GM23338 (cell line): ENCODE measurements around the gene PLEKHB1. TPM values are rescaled to one million over a fixed set of nuclear protein-coding genes. Genes with fewer than 3 reads are reported as not detected.
A peak's percentile ranks its signal among the peaks of the same experiment; 100 is the strongest.

Experiments
- ATAC-seq: fragments of 200-7000 bp; cut with Tn5 transposase; 3 replicates; pipeline ENCODE4 v1.9.1; 2020
- DNase-seq: peaks from one replicate; pipeline ENCODE4 v3.0.0-alpha.2; 2015; ENCODE audit warnings: low spot score
- H2AFZ ChIP-seq: fragments of 200-600 bp; sonication (generic); 2 replicates; pipeline ENCODE4 v1.8.0; 2016; ENCODE audit warnings: antibody characterized with exemption, mild to moderate bottlenecking, moderate library complexity
- H3F3A ChIP-seq: fragments of 200-600 bp; sonication (generic); replicated peaks from 2 replicates; pipeline ENCODE4 v1.8.0; 2017; ENCODE audit warnings: antibody characterized with exemption, mixed run types, low read depth
- H3K27ac ChIP-seq: fragments of 200-600 bp; sonication (generic); 2 replicates; pipeline ENCODE4 v1.6.1; 2016; ENCODE audit warnings: low read depth
- H3K27me3 ChIP-seq: fragments of 200-600 bp; sonication (generic); 2 replicates; pipeline ENCODE4 v1.8.0; 2016; ENCODE audit warnings: mild to moderate bottlenecking, mixed run types, moderate library complexity; ENCODE audit not compliant: insufficient read depth
- H3K36me3 ChIP-seq: fragments of 200-600 bp; sonication (generic); 2 replicates; pipeline ENCODE4 v1.8.0; 2016; ENCODE audit warnings: mild to moderate bottlenecking; ENCODE audit not compliant: insufficient read depth
- H3K4me1 ChIP-seq: fragments of 200-600 bp; sonication (generic); 2 replicates; pipeline ENCODE4 v1.8.0; 2016; ENCODE audit warnings: mild to moderate bottlenecking, moderate library complexity; ENCODE audit not compliant: insufficient read depth
- H3K4me2 ChIP-seq: fragments of 200-600 bp; sonication (generic); 2 replicates; pipeline ENCODE4 v1.7.1; 2017; ENCODE audit warnings: mixed run types
- H3K4me3 ChIP-seq: fragments of 200-600 bp; sonication (generic); 2 replicates; pipeline ENCODE4 v1.6.1; 2016; ENCODE audit warnings: mixed run types
- H3K79me2 ChIP-seq: fragments of 200-600 bp; sonication (generic); replicated peaks from 2 replicates; pipeline ENCODE4 v1.8.0; 2017; ENCODE audit warnings: mild to moderate bottlenecking; ENCODE audit not compliant: insufficient read depth
- H3K9me2 ChIP-seq: fragments of 200-600 bp; sonication (generic); 2 replicates; pipeline ENCODE4 v1.8.0; 2017; ENCODE audit not compliant: insufficient read depth
- H4K20me1 ChIP-seq: fragments of 200-600 bp; sonication (generic); replicated peaks from 2 replicates; pipeline ENCODE4 v1.8.0; 2017; ENCODE audit warnings: mild to moderate bottlenecking; ENCODE audit not compliant: insufficient read depth
- H3K27ac Mint-ChIP-seq: 2 replicates; pipeline ENCODE4 v1.8.0; 2020; ENCODE audit warnings: inconsistent platforms, mild to moderate bottlenecking, moderate library complexity, mixed read lengths
- H3K27me3 Mint-ChIP-seq: 3 replicates; pipeline ENCODE4 v1.8.0; 2022; ENCODE audit warnings: low read depth, mild to moderate bottlenecking, moderate library complexity, mixed read lengths, inconsistent platforms; ENCODE audit not compliant: insufficient read depth, poor library complexity
- H3K36me3 Mint-ChIP-seq: 3 replicates; pipeline ENCODE4 v1.8.0; 2021; ENCODE audit warnings: low read depth, mild to moderate bottlenecking, inconsistent platforms, moderate library complexity, mixed read lengths
- H3K4me1 Mint-ChIP-seq: 3 replicates; pipeline ENCODE4 v1.8.0; 2020; ENCODE audit warnings: mild to moderate bottlenecking, inconsistent platforms, mixed read lengths
- H3K4me3 Mint-ChIP-seq: 3 replicates; pipeline ENCODE4 v1.8.0; 2021; ENCODE audit warnings: moderate library complexity, mild to moderate bottlenecking, inconsistent platforms, mixed read lengths
- H3K9me3 Mint-ChIP-seq: 3 replicates; pipeline ENCODE4 v1.8.0; 2020; ENCODE audit warnings: moderate library complexity, mild to moderate bottlenecking, inconsistent platforms, mixed read lengths
- CREB1 ChIP-seq: fragments of 250-450 bp; sonication (Bioruptor Pico); IDR thresholded peaks from 2 replicates; pipeline ENCODE4 v1.5.0; 2020; ENCODE audit warnings: low read depth, mild to moderate bottlenecking, moderate library complexity
- CTCF ChIP-seq, 2 experiments: fragments of 200-600 bp in 1 of 2; sonication (generic) in 1 of 2; conservative IDR thresholded peaks; 2 replicates each; pipeline versions ENCODE4 v1.5.1 to v1.6.1; 2016 to 2017; ENCODE audit warnings: antibody characterized with exemption in 2 of 2, low read depth in 2 of 2, mild to moderate bottlenecking in 2 of 2, moderate library complexity in 1 of 2
- ETS1 ChIP-seq: IDR thresholded peaks from 2 replicates; pipeline ENCODE4 v1.6.1; 2016; ENCODE audit warnings: antibody characterized with exemption
- EZH2 ChIP-seq: fragments of 200-600 bp; sonication (generic); IDR thresholded peaks from one replicate; pipeline ENCODE4 v1.8.0; 2017; ENCODE audit warnings: antibody characterized with exemption, mild to moderate bottlenecking, low read depth; ENCODE audit not compliant: unreplicated experiment
- EZH2phosphoT487 ChIP-seq: fragments of 200-600 bp; sonication (generic); IDR thresholded peaks from one replicate; pipeline ENCODE4 v1.8.1; 2018; ENCODE audit warnings: antibody characterized with exemption; ENCODE audit not compliant: unreplicated experiment
- JUNB ChIP-seq: IDR thresholded peaks from one replicate; pipeline ENCODE4 v1.6.1; 2016; ENCODE audit warnings: antibody characterized with exemption; ENCODE audit not compliant: unreplicated experiment
- NANOG ChIP-seq: IDR thresholded peaks from 2 replicates; pipeline ENCODE4 v1.6.1; 2016; ENCODE audit warnings: antibody characterized with exemption, borderline replicate concordance
- POLR2AphosphoS5 ChIP-seq: IDR thresholded peaks from 2 replicates; pipeline ENCODE4 v1.6.1; 2016; ENCODE audit warnings: antibody characterized with exemption, low read depth
- REST ChIP-seq: IDR thresholded peaks from one replicate; pipeline ENCODE4 v1.6.1; 2018; ENCODE audit warnings: antibody characterized with exemption; ENCODE audit not compliant: unreplicated experiment
- STAT1 ChIP-seq: IDR thresholded peaks from one replicate; pipeline ENCODE4 v1.6.1; 2016; ENCODE audit warnings: antibody characterized with exemption; ENCODE audit not compliant: unreplicated experiment
- ZNF114 ChIP-seq: fragments of 250-450 bp; sonication (Bioruptor Pico); IDR thresholded peaks from 2 replicates; pipeline ENCODE4 v1.5.0; 2020; ENCODE audit warnings: mild to moderate bottlenecking, moderate library complexity
- ZNF331 ChIP-seq: fragments of 250-450 bp; sonication (Bioruptor Pico); IDR thresholded peaks from 2 replicates; pipeline ENCODE4 v1.5.0; 2020; ENCODE audit warnings: low read depth, mild to moderate bottlenecking, moderate library complexity
- ZNF462 ChIP-seq: fragments of 250-450 bp; sonication (Bioruptor Pico); IDR thresholded peaks from 2 replicates; pipeline ENCODE4 v1.5.0; 2020; ENCODE audit warnings: mild to moderate bottlenecking, moderate library complexity
- polyA plus RNA-seq: library from polyadenylated mRNA; unstranded; fragments of >200 nt; fragmentation: Nextera tagmentation; extraction: Ambion mirVana; gene quantifications from 2 replicates; pipeline ENCODE4 v1.2.1, GENCODE V29; 2016
- total RNA-seq: library from RNA; depleted of rRNA; stranded (reverse); fragments of >200 nt; shearing (Covaris generic); gene quantifications from 2 replicates; pipeline ENCODE4 v1.2.3, GENCODE V29; 2014

PLEKHB1 gene
- total and polyA plus RNA-seq, 2 experiments from 2014 or later, result 20.1 to 20.8 TPM

GRCh38 chr11:73664877-73665276 is 18.5 kb downstream of the PLEKHB1 start:
- ATAC-seq, result no peak

More at GRCh38 chr11:73664877-73665276, 18.5 kb downstream of the PLEKHB1 start:
- no peak for DNase-seq
- Histone ChIP-seq H3K36me3 (no peaks in the 10 kb centered on the region), H3K4me2 (0 out of 2 replicates have a peak overlapping the region, but pooled peaks have one; percentile 60), H3F3A (peaks cover 4% of the 10 kb centered on the region), H3K27ac (0 out of 2 replicates have a peak overlapping the region, but pooled peaks have one; percentile 6), H3K4me3 (no peak overlapping the region), H3K4me1 (peaks cover 14% of the 10 kb centered on the region; the same call in 1 of the 2 replicates), H3K27me3 (peaks cover 26% of the 10 kb centered on the region), H3K79me2 (no peaks in the 10 kb centered on the region), H2AFZ (no peak overlapping the region), H3K9me2 (peaks cover 6% of the 10 kb centered on the region; the same call in 1 of the 2 replicates), H4K20me1 (no peaks in the 10 kb centered on the region)
- peaks cover 26% of the 10 kb centered on the region for H3K27me3 Mint-ChIP-seq
- no peak overlapping the region for H3K4me3 Mint-ChIP-seq
- H3K36me3 Mint-ChIP-seq, result no peaks in the 10 kb centered on the region
- H3K4me1 Mint-ChIP-seq, result peaks cover 12% of the 10 kb centered on the region
- no peaks in the 10 kb centered on the region for H3K9me3 Mint-ChIP-seq
- H3K27ac Mint-ChIP-seq, result no peak overlapping the region
- no peak for TF ChIP-seq STAT1
- TF ChIP-seq CREB1, result no peak
- no peak for TF ChIP-seq CTCF (conservative IDR thresholded peaks at IDR 0.05; ENCODE audit: low read depth in 2 of 2)
- no peak for TF ChIP-seq JUNB
- TF ChIP-seq ZNF331 (CRISPR knock-in tag), result no peak
- no peak for TF ChIP-seq ZNF114
- TF ChIP-seq EZH2phosphoT487, result no peak
- TF ChIP-seq REST, result no peak
- no peak for TF ChIP-seq POLR2AphosphoS5
- TF ChIP-seq NANOG, result no peak
- TF ChIP-seq ETS1, result no peak
- no peak for TF ChIP-seq ZNF462 (CRISPR knock-in tag)
- TF ChIP-seq EZH2, result no peak
